IPS DF 4.7 (cell line): ENCODE results near the gene RIOK1.
"Not testable (repeated sequence)": the region's sequence is repeated elsewhere in the genome, so short reads cannot be mapped to it uniquely, and the experiment has no call there.

Experiments used
- DNase-seq: peaks from one replicate; pipeline ENCODE4 v3.0.0-alpha.2; 2013; ENCODE audit warnings: low spot score; ENCODE audit errors: extremely low read depth

The RIOK1 gene

GRCh38 chr6:7389451-7390225 lies at the start of gene RIOK1, which contains the start of gene CAGE1:
Gene RIOK1 (plus strand): TSS chr6:7389808. CDS start chr6:7390003, 195 bp downstream.
Gene CAGE1 (minus strand): TSS chr6:7389742. CDS start chr6:7387173, 2,569 bp downstream.
- peak; percentile 72 for DNase-seq

GRCh38 chr6:7341271-7341670 lies 48.3 kb upstream of the RIOK1 start:
- no peak for DNase-seq

GRCh38 chr6:7341989-7342742 lies 47.4 kb upstream of the RIOK1 start:
- DNase-seq, result no peak

- no peak for DNase-seq
These were observed 45.8 kb upstream of the RIOK1 start for GRCh38 chr6:7343546-7344475.

- DNase-seq, result not testable (repeated sequence)
These were observed 44.7 kb upstream of the RIOK1 start for GRCh38 chr6:7344773-7345450.

- DNase-seq, result peak; percentile 9
These were observed 42.0 kb upstream of the RIOK1 start for GRCh38 chr6:7347551-7347997.

GRCh38 chr6:7350591-7350990 lies 39.0 kb upstream of the RIOK1 start:
- DNase-seq, result not testable (repeated sequence)

GRCh38 chr6:7351916-7352315 lies 37.7 kb upstream of the RIOK1 start:
- not testable (repeated sequence) for DNase-seq

- DNase-seq, result no peak
These were observed 22.2 kb upstream of the RIOK1 start for GRCh38 chr6:7367408-7367807.

GRCh38 chr6:7373739-7374138 lies 15.9 kb upstream of the RIOK1 start:
- DNase-seq, result no peak

GRCh38 chr6:7377961-7378360 lies 11.6 kb upstream of the RIOK1 start:
- DNase-seq, result no peak

GRCh38 chr6:7378740-7379139 lies 10.9 kb upstream of the RIOK1 start:
- DNase-seq, result no peak

- no peak for DNase-seq
These were observed 8.5 kb upstream of the RIOK1 start for GRCh38 chr6:7381092-7381491.

GRCh38 chr6:7389162-7389450 lies 502 bp upstream of the RIOK1 start:
- DNase-seq, result no peak

GRCh38 chr6:7390226-7390878 lies 744 bp downstream of the RIOK1 start:
- no peak for DNase-seq

- DNase-seq, result no peak
These were observed 1.5 kb downstream of the RIOK1 start for GRCh38 chr6:7391151-7391550.

GRCh38 chr6:7392402-7392801 lies 2.8 kb downstream of the RIOK1 start:
- no peak for DNase-seq

GRCh38 chr6:7401075-7401474 lies 11.5 kb downstream of the RIOK1 start:
- no peak for DNase-seq

GRCh38 chr6:7402716-7403115 lies 13.1 kb downstream of the RIOK1 start:
- DNase-seq, result no peak

- no peak for DNase-seq
These were observed 14.9 kb downstream of the RIOK1 start for GRCh38 chr6:7404546-7404945.

GRCh38 chr6:7406743-7407142 lies 17.1 kb downstream of the RIOK1 start:
- no peak for DNase-seq
